ENCODE measurements around the gene ADCK1. TPM values are rescaled to one million over a fixed set of nuclear protein-coding genes. Genes with fewer than 3 reads are reported as not detected.

Gene ADCK1
- total and polyA plus RNA-seq, 8 donors: 2.9 to 9.9 (median 4.9) TPM

DNA sequence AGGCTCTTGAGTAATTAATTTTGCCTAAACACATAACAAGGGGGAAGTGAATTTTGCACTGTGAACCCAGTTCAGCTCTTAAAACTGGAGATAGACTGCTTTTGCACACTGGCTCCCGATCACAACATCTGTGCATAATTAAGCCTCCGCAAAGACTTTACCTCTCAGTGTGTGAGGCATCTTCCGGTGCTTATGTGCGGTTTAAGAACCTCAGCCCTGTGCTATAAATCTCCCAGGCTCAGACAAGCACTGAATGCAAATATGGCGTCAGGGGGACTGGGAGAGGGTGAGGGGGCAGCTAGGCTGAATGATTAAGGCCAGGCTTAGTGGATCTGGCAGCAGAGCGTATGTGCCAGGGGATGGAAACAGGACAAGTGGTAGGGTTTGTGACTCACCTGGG is 103.3 kb downstream of the ADCK1 start:
- intact Hi-C loops (cut with DNase I): no loop called here
- Histone ChIP-seq H3K4me1 (no peaks in the 10 kb centered on the region), H3K27me3 (no peaks in the 10 kb centered on the region), H3K36me3 (no peaks in the 10 kb centered on the region), H3K4me3 (no peak overlapping the region), H3K9me3 (no peaks in the 10 kb centered on the region), H3K27ac (no peak overlapping the region)
- TF ChIP-seq, protein P1, sequence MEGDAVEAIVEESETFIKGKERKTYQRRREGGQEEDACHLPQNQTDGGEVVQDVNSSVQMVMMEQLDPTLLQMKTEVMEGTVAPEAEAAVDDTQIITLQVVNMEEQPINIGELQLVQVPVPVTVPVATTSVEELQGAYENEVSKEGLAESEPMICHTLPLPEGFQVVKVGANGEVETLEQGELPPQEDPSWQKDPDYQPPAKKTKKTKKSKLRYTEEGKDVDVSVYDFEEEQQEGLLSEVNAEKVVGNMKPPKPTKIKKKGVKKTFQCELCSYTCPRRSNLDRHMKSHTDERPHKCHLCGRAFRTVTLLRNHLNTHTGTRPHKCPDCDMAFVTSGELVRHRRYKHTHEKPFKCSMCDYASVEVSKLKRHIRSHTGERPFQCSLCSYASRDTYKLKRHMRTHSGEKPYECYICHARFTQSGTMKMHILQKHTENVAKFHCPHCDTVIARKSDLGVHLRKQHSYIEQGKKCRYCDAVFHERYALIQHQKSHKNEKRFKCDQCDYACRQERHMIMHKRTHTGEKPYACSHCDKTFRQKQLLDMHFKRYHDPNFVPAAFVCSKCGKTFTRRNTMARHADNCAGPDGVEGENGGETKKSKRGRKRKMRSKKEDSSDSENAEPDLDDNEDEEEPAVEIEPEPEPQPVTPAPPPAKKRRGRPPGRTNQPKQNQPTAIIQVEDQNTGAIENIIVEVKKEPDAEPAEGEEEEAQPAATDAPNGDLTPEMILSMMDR (IDR thresholded peaks at IDR 0.05): no peak
- ATAC-seq: no peak
- FAIRE-seq: no peak
- DNase-seq: no peak
- WGBS, 2 donors: 94 to 95% methylated on average over 6 of the region's 6 CpGs

DNA sequence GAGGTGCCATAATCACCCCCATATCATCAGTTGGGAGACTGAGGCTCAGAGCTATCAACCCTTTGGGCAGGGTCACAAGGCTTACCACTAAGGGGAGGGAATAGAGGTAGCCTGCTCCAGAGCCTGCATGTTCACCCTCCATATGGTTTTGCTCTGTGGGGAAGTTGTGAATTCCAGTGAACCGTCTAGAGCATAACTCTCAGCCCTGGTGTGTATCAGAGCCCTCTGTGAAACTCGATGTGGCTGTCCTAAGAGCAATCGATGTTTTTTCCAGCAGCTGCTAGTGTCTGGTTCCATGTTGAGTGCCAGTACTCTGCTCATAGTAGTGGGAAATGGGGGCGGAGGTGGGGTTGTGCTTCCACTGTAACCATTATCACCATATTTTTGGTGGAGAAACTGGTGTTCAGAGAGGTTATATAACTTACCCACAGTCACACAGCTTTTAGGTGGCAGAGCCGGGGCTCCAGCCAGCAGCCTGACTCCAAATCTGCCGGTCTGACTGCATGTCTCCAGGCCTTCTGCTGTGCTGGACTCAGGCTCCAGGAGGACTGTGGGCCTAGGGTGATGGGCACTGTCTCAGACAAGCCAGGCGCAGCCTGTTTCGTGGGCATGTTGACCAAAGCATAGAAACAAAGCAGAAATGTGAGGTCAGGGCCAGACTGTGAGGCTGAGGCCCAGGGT is 104.2 kb downstream of the ADCK1 start:
- no peak for DNase-seq
- H3K4me1 ChIP-seq: no peaks in the 10 kb centered on the region
- no peak for FAIRE-seq
- ATAC-seq: no peak
- intact Hi-C loops (cut with DNase I): no loop called here
- no peak overlapping the region for H3K4me3 ChIP-seq
- H3K36me3 ChIP-seq: no peaks in the 10 kb centered on the region
- H3K27ac ChIP-seq: no peak overlapping the region
- H3K9me3 ChIP-seq: no peaks in the 10 kb centered on the region
- TF ChIP-seq, protein P1 (IDR thresholded peaks at IDR 0.05): no peak
- 83 to 87% methylated on average over 8 of the region's 8 CpGs for WGBS, 2 donors
- no peaks in the 10 kb centered on the region for H3K27me3 ChIP-seq

DNA sequence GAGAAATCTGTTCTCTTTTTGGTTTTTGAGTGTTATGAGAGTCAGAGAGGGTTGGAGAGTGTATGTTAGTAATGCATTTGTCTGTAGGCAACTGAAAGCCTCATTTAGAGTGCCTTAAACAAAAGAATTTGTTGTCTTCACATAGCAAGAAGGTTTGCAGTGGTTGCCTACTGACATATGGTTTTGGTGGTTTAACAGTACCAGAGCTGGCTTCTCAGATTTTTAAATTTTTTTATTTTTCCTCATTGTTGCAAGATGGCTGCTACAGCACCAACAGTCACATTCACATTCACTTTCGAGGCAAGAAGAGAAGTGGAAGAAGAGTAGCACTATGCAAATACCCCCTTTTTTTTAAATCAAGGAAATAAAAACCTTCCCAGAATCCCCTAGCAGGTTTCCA is 106.5 kb downstream of the ADCK1 start:
- no peak for FAIRE-seq

DNA sequence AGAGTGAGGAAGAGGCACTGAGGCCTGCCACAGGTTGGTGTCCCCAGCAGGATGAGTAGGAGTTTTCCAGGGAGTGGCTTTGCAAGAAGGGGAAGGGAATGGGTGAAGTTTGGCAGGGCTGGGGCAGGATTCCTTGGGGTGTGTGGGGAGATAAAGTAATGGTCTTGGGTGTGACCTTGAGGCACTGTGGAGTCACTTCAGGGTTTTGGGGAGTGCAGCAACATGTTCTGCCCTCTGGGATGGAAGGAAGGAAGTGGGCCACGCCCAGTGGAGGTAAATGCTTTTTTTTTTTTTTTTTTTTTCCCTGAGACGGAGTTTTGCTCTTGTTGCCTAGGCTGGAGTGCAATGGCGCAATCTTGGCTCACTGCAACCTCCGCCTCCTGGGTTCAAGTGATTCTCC is 108.9 kb downstream of the ADCK1 start:
- 86 to 96% methylated on average over 1 to 4 of the region's 4 CpGs for WGBS, 2 donors
- no peaks in the 10 kb centered on the region for H3K4me1 ChIP-seq
- ATAC-seq: no peak
- TF ChIP-seq, protein P1 (IDR thresholded peaks at IDR 0.05): no peak
- intact Hi-C loops (cut with DNase I): no loop called here
- no peak for FAIRE-seq
- no peak overlapping the region for H3K27ac ChIP-seq
- H3K36me3 ChIP-seq: no peaks in the 10 kb centered on the region
- no peaks in the 10 kb centered on the region for H3K9me3 ChIP-seq
- no peak for DNase-seq
- H3K27me3 ChIP-seq: no peaks in the 10 kb centered on the region
- H3K4me3 ChIP-seq: no peak overlapping the region

More for the DNA sequence above, 106.5 kb downstream of the ADCK1 start:
- no peaks in the 10 kb centered on the region for H3K27me3 ChIP-seq
- DNase-seq (no peak), ATAC-seq (no peak)
- WGBS, 2 donors: 92 to 94% methylated on average over 1 of the region's 1 CpG
- no peaks in the 10 kb centered on the region for H3K36me3 ChIP-seq
- no peak overlapping the region for H3K4me3 ChIP-seq
- TF ChIP-seq, protein P1 (IDR thresholded peaks at IDR 0.05): no peak
- intact Hi-C loops (cut with DNase I): no loop called here
- no peak overlapping the region for H3K27ac ChIP-seq
- H3K9me3 ChIP-seq: no peaks in the 10 kb centered on the region
- no peaks in the 10 kb centered on the region for H3K4me1 ChIP-seq

DNA sequence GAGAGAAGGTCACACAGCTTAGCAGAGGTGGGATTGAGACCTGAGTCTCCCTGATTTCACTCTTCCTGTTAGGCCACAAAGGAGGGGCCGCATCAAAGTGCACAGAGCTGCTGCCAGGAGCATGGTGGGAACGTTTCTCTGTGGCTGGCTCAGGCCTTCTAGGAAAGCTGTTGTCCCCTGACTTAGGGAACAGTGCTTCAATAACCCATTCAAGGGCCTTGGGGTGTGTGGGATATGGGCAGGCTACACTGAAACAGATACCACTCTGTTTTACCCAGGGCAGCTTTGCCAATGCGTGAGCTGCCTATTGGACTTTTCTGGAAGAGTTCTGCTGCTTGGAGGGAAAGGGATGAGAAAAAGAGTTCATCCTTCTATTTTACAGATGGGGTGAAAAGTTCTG is 110.0 kb downstream of the ADCK1 start:
- WGBS, 2 donors: 80 to 85% methylated on average over 3 of the region's 3 CpGs
- Histone ChIP-seq H3K4me3 (no peak overlapping the region), H3K27ac (no peak overlapping the region), H3K36me3 (no peaks in the 10 kb centered on the region), H3K4me1 (no peaks in the 10 kb centered on the region), H3K27me3 (no peaks in the 10 kb centered on the region), H3K9me3 (no peaks in the 10 kb centered on the region)
- TF ChIP-seq, protein P1 (IDR thresholded peaks at IDR 0.05): no peak
- intact Hi-C loops (cut with DNase I): no loop called here
- FAIRE-seq: no peak
- ATAC-seq: no peak
- no peak for DNase-seq
